HepG2 (cell line): ENCODE results near the gene KCNQ1OT1. TPM values are rescaled to one million over a fixed set of nuclear protein-coding genes. Genes with fewer than 3 reads are reported as not detected.
A peak's percentile ranks its signal among the peaks of the same experiment; 100 is the strongest.

Experiments used
- FOXP4 ChIP-seq: sonication (generic); formaldehyde crosslinking; IDR thresholded peaks from 2 replicates; pipeline ENCODE4 v1.4.0; 2020; ENCODE audit warnings: missing genetic modification reagents
- POLR2AphosphoS5 ChIP-seq: IDR thresholded peaks from 2 replicates; pipeline ENCODE4 v1.6.1; 2012; ENCODE audit warnings: low read depth, low read length
- UBTF ChIP-seq: sonication (generic); formaldehyde crosslinking; IDR thresholded peaks from 2 replicates; pipeline ENCODE4 v1.4.0; 2020; ENCODE audit warnings: mild to moderate bottlenecking, missing genetic modification reagents
- ZHX2 ChIP-seq, 2 experiments: sonication (generic) in 1 of 2; formaldehyde crosslinking in 1 of 2; IDR thresholded peaks; 2 replicates each; pipeline versions ENCODE4 v1.6.1 to v1.9.0; 2014 to 2022; ENCODE audit warnings: antibody characterized with exemption in 1 of 2, borderline replicate concordance in 1 of 2, inconsistent platforms in 1 of 2, low read depth in 1 of 2, missing genetic modification reagents in 1 of 2
- ZNF274 ChIP-seq: sonication (generic); formaldehyde crosslinking; IDR thresholded peaks from 2 replicates; pipeline ENCODE4 v1.5.1; 2020; ENCODE audit warnings: mild to moderate bottlenecking, missing genetic modification reagents
- ZNF597 ChIP-seq: sonication (generic); formaldehyde crosslinking; IDR thresholded peaks from 2 replicates; pipeline ENCODE4 v1.5.0; 2020; ENCODE audit warnings: missing genetic modification reagents
- ZNF678 ChIP-seq: sonication (generic); formaldehyde crosslinking; IDR thresholded peaks from 2 replicates; pipeline ENCODE4 v1.4.0; 2020; ENCODE audit warnings: mild to moderate bottlenecking, missing genetic modification reagents
- ZUFSP ChIP-seq: sonication (generic); formaldehyde crosslinking; IDR thresholded peaks from 2 replicates; pipeline ENCODE4 v1.9.0; 2021; ENCODE audit warnings: missing genetic modification reagents, mild to moderate bottlenecking, borderline replicate concordance
- polyA plus RNA-seq, 8 experiments: library from polyadenylated mRNA; depleted of rRNA in 3 of 8; stranded (reverse) in 7 of 8; unstranded in 1 of 8; fragments of >200 nt; fragmentation: Illumina TruSeq in 4 of 8; extraction: Trizol in 4 of 8; gene quantifications; 2 replicates each; pipeline versions ENCODE4 v1.2.1 to v1.2.3, GENCODE V29; 2011 to 2016; ENCODE audit warnings: low read depth in 4 of 8, missing spikeins in 1 of 8, mixed read lengths in 1 of 8; ENCODE audit not compliant: insufficient read depth in 1 of 8
- total RNA-seq, 5 experiments: library from RNA; depleted of rRNA; stranded (reverse); fragments of >200 nt; fragmentation: Illumina TruSeq; extraction: Trizol; gene quantifications; 2 replicates each; pipeline ENCODE4 v1.2.3, GENCODE V29; 2016; ENCODE audit warnings: low read depth in 1 of 5

KCNQ1OT1 gene
- total and polyA plus RNA-seq, 2 of the 13 experiments (the other 11 are each of a cell fraction or from before 2014, with no cell fraction given): 1.3 to 18.9 TPM

GRCh38 chr11:2563213-2564007 lies 136.4 kb downstream of the KCNQ1OT1 start (continued):
- TF ChIP-seq FOXP4 (CRISPR knock-in tag) (peak; percentile 89), ZNF678 (CRISPR knock-in tag) (no peak), ZNF597 (CRISPR knock-in tag) (no peak), ZHX2 (IDR thresholded peaks at IDR 0.05; ENCODE audit: low read depth) (no peak), ZHX2 (CRISPR knock-in tag; IDR thresholded peaks at IDR 0.05; ENCODE audit: borderline replicate concordance) (peak; percentile 76; the same call in 1 of the 2 replicates), ZNF274 (CRISPR knock-in tag) (no peak), UBTF (CRISPR knock-in tag) (peak; percentile 32; the same call in 1 of the 2 replicates), ZUFSP (CRISPR knock-in tag) (no peak), POLR2AphosphoS5 (no peak)
